Erythroblast (primary cell): Measurements from ENCODE around the gene MPZL2.

ENCODE experiments used
- GATA1 ChIP-seq: IDR thresholded peaks from 2 replicates; pipeline ENCODE4 v1.6.1; 2011; ENCODE audit warnings: low read depth, mild to moderate bottlenecking, control low read depth, low read length, moderate library complexity
- POLR2A ChIP-seq: IDR thresholded peaks from 2 replicates; pipeline ENCODE4 v1.6.1; 2011; ENCODE audit warnings: mild to moderate bottlenecking, low read length

DNA sequence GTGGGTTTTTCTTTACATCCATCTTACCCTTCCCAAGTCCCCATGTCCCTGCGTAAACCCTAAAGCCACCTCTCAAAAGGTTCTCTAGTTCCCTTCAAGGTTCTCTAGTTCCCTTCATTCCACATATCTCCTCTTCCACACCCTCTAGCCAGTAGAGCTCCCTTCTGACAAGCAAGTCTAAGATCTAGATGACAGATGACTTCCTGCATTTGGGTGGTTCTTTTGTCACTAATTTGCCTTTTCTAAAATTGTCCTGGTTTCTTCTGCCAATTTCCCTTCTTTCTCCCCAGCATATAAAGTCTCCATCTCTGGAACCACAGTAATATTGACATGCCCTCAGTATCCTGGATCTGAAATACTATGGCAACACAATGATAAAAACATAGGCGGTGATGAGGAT lies 48.2 kb upstream of the MPZL2 start:
- no peak for TF ChIP-seq POLR2A
- no peak for TF ChIP-seq GATA1
